Measurements from ENCODE around the gene MAMDC4.

Gene MAMDC4

DNA sequence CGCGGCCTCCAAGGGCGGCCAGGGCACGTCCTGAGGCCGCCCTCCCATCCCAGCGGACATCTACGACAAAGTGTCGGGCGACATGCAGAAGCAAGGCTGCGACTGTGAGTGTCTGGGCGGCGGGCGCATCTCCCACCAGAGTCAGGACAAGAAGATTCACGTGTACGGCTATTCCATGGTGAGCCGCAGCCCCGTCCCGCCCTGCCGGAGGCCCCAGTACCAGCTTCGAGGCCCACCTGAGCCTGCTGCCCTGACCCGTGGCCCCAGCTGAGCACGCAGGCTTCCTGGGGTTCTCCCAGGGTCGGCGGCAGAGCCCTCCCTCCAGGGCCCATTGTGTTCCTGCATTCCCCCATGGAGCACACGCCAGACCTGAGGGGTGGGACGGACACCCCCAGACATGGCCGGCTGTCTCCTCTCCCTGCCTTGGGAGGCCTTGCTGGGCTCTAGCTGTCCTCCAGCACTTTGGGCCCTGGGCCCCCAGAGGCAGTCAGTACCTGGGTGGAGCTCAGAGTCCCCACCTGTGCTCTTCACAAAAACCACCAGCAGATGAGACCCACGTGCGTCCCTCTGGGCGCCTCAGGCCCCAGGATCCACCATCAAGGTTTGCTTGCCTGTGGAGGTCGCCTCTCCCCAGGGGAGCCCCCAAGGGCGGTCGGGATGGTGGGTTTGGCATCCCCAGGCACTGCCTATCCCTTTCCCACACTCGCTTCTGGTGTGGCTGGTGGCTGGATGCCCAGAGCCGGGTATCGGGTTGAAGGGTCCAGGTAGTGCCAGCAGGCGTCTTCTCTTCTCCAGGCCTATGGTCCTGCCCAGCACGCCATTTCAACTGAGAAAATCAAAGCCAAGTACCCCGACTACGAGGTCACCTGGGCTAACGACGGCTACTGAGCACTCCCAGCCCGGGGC lies 1.9 kb upstream of the MAMDC4 start:
- no peak for DNase-seq

DNA sequence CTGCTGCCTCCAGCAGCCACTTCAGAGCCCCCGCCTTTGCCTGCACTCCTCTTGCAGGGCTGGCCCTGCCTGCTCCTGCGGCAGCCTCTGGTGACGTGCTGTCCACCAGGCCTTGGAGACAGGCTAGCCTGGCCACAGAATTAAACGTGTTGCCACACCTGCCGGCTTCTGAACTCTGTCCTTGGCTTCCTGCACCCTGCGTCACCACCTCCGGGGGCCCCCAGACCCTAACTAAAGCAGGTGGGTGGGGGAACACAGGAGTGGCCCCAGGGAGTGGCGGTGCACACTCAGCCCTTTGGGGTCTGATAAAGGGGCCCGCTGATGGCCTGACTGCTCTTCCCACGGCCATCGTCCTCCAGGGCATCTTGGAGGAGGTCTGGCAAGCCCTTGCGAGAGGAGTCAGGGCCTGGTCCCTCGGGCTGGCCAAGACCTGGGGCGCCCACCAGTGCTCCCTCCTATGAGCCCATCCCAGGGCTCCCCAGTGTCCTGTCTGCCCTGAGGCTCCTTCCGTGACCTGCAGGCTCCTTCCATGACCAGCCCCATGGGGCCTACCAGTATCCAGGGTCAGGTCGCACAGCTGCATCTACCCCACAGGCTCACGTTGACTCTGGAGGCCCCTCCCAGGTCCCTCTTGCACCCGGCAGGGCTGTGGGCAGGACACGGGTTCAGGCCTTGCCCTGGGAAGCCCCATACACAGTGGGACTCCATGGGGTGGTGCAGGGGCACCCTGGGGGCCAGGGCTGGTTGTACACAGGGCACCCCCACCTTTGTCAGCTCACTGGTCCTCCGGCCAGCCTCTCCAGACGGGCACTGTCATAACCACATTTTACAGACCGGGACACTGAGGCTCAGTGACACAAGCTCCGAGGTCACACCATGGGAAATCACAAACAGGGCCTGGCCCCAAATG lies 1.0 kb upstream of the MAMDC4 start:
- no peak for DNase-seq

DNA sequence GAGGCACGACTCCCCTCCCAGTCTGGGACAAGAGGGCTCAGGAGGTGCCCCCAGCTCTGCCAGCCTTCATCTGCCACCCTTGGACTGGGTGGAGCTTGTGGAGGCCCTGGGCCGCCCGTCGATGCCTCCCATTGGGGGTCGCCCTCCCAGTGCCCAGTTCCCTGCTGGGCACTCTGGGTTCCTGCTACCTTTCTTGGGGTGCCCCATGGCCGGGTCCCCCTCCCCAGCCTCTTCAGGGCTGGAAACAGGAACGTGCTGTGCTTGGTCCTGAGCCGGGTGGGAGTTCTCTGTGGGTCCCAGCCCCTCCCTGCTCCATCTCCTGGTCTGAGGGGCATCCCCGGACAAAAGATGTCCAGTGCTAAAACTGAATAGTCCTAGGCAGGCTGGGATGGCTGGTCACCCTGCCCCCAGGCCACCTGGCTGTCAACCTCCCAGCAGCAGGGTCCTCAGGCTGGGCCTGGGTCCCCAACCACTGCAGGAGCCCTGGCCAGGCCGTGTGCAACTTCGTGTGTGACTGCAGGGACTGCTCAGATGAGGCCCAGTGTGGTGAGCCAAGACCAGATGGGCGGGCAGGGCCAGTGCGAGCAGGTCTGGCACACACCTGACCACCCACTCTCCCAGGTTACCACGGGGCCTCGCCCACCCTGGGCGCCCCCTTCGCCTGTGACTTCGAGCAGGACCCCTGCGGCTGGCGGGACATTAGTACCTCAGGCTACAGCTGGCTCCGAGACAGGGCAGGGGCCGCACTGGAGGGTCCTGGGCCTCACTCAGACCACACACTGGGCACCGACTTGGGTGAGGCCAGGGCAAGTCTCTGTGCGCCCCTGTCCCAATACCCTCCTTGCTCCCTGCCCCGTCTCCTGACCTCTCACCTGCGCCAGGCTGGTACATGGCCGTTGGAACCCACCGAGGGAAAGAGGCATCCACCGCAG lies 784 bp downstream of the MAMDC4 start:
- DNase-seq, result no peak

DNA sequence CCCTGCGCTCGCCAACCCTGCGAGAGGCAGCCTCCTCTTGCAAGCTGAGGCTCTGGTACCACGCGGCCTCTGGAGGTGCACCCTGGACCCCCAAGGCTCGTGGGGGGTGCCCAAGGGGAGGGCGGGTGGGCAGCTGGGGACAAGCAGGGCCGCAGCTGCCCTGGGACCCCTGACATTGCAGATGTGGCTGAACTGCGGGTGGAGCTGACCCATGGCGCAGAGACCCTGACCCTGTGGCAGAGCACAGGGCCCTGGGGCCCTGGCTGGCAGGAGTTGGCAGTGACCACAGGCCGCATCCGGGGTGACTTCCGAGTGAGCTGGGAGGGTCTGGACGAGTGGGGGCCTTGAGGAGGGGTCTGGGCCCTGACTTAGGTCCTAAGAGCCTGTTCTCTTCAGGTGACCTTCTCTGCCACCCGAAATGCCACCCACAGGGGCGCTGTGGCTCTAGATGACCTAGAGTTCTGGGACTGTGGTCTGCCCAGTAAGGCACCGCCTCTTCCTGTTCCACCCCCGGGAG lies 1.5 kb downstream of the MAMDC4 start:
- DNase-seq, result no peak

DNA sequence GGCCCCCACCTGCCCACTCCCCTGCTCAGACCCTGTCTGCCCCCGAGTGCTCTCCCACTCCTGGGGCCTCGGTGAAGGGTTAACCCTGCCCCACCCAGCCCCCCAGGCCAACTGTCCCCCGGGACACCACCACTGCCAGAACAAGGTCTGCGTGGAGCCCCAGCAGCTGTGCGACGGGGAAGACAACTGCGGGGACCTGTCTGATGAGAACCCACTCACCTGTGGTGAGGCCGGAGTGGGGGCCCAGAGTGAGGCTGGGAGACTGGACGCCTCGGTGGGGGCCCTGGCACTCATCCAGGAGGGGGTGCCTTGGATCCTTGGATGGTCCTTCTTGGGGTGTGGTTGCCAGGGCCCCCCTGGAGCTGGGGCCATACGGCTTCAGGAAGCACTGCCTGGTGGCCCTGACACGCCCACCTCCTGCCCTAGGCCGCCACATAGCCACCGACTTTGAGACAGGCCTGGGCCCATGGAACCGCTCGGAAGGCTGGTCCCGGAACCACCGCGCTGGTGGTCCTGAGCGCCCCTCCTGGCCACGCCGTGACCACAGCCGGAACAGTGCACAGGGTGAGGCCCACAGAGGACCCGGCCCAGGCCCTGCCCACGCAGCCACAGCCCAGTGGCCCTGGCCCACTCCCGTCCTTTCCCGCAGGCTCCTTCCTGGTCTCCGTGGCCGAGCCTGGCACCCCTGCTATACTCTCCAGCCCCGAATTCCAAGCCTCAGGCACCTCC lies 2.1 kb downstream of the MAMDC4 start:
- DNase-seq, result no peak

DNA sequence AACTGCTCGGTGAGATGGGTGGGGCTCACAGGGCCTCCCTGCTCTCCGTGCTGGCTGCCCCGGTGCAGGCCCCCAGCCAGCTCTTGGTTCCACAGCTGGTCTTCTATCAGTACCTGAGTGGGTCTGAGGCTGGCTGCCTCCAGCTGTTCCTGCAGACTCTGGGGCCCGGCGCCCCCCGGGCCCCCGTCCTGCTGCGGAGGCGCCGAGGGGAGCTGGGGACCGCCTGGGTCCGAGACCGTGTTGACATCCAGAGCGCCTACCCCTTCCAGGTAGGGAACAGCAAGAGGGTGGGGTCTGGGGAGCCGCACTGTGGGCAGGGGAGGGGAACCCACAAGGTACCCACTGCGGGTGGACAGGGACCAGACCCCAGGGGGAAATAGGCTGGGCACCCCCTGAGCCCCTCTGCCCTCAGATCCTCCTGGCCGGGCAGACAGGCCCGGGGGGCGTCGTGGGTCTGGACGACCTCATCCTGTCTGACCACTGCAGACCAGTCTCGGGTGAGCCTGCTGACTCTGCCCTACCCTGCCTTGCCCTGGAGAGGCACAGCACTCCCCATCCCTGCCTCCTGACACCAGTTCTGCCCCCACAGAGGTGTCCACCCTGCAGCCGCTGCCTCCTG lies 2.8 kb downstream of the MAMDC4 start:
- no peak for DNase-seq

DNA sequence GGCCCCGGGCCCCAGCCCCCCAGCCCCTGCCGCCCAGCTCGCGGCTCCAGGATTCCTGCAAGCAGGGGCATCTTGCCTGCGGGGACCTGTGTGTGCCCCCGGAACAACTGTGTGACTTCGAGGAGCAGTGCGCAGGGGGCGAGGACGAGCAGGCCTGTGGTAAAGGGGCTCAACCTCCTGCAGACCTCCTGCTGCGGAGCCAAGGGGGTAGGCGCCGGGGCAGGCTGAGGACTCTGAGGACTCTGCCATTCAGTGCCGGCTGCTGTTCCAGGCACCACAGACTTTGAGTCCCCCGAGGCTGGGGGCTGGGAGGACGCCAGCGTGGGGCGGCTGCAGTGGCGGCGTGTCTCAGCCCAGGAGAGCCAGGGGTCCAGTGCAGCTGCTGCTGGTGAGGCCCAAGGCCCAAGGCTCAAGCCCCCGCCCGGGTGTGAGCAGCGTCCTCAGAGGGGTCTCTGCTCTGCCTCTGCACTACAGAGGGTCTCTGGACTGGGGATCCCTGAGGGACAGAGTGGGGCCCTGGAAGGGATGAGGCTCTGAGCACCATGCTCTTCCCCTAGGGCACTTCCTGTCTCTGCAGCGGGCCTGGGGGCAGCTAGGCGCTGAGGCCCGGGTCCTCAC lies 3.4 kb downstream of the MAMDC4 start:
- no peak for DNase-seq

DNA sequence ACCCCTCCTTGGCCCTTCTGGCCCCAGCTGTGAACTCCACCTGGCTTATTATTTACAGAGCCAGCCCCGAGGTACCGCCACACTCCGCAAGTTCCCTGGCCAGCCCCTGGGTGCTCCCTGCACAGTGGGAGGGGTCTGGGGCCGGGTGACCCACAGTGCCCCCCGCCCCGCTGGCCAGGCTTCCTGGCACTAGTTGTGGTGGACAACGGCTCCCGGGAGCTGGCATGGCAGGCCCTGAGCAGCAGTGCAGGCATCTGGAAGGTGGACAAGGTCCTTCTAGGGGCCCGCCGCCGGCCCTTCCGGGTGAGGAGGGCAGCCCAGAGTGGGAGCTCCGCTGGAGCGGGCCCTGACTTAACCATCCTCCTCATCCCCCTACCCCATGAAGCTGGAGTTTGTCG lies 3.9 kb downstream of the MAMDC4 start:
- no peak for DNase-seq

DNA sequence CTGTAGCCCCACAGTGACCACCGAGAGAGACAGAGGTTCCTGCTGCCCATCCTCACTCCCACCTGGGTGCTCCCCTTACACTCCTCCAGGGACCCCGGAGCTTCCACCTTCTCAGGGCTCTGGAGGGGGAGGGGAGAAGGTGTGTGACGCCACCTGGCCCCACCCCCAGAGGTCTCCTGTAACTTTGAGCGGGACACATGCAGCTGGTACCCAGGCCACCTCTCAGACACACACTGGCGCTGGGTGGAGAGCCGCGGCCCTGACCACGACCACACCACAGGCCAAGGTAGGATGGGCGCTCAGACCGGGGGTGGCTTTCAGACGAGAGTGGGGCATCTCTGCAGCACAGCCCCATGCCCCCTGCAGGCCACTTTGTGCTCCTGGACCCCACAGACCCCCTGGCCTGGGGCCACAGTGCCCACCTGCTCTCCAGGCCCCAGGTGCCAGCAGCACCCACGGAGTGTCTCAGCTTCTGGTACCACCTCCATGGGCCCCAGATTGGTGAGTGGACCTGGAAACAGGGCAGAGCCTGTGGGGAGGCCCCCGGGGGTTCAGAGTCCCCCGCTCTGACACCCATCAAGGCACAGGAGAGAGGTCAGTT lies 4.5 kb downstream of the MAMDC4 start:
- no peak for DNase-seq

DNA sequence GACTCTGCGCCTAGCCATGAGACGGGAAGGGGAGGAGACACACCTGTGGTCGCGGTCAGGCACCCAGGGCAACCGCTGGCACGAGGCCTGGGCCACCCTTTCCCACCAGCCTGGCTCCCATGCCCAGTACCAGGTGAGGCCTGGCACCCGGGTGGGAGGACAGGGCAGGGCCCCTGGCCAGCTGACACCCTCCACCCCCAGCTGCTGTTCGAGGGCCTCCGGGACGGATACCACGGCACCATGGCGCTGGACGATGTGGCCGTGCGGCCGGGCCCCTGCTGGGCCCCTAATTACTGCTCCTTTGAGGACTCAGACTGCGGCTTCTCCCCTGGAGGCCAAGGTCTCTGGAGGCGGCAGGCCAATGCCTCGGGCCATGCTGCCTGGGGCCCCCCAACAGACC lies 5.0 kb downstream of the MAMDC4 start:
- DNase-seq, result no peak

DNA sequence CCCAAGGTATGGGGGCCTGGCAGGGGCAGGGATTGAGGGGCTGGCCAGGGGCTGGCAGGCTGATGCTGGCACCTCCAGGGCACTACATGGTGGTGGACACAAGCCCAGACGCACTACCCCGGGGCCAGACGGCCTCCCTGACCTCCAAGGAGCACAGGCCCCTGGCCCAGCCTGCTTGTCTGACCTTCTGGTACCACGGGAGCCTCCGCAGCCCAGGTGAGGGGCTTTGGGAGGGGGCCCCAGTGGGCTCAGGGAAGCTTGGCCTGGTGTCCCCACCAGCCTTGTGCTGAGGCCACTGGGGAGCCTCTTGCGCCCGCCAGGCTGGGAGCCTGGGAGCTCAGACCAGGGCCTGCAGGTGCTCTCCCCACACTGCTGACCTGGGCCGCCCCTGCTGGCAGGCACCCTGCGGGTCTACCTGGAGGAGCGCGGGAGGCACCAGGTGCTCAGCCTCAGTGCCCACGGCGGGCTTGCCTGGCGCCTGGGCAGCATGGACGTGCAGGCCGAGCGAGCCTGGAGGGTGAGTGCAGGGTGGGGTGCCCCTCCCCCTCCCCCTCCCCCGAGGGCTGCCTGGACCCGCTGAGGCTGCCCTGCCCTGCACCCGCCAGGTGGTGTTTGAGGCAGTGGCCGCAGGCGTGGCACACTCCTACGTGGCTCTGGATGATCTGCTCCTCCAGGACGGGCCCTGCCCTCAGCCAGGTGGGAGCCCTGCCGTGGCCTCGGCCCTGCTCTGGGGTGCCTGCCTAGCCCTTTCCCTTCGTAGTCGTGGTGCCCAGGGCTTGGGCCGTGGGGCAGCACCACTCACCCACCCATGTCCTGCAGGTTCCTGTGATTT lies 5.7 kb downstream of the MAMDC4 start:
- DNase-seq, result no peak

DNA sequence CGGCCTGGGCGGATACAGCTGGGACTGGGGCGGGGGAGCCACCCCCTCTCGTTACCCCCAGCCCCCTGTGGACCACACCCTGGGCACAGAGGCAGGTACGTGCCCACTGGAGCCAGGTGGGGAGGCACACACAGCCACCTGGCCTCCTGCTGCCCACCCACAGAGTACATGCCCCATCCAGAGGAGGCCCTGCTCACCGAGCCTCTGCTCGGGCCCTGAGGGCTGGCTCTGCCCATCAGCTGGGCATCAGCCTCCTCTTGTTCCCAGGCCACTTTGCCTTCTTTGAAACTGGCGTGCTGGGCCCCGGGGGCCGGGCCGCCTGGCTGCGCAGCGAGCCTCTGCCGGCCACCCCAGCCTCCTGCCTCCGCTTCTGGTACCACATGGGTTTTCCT lies 6.3 kb downstream of the MAMDC4 start:
- DNase-seq, result no peak

DNA sequence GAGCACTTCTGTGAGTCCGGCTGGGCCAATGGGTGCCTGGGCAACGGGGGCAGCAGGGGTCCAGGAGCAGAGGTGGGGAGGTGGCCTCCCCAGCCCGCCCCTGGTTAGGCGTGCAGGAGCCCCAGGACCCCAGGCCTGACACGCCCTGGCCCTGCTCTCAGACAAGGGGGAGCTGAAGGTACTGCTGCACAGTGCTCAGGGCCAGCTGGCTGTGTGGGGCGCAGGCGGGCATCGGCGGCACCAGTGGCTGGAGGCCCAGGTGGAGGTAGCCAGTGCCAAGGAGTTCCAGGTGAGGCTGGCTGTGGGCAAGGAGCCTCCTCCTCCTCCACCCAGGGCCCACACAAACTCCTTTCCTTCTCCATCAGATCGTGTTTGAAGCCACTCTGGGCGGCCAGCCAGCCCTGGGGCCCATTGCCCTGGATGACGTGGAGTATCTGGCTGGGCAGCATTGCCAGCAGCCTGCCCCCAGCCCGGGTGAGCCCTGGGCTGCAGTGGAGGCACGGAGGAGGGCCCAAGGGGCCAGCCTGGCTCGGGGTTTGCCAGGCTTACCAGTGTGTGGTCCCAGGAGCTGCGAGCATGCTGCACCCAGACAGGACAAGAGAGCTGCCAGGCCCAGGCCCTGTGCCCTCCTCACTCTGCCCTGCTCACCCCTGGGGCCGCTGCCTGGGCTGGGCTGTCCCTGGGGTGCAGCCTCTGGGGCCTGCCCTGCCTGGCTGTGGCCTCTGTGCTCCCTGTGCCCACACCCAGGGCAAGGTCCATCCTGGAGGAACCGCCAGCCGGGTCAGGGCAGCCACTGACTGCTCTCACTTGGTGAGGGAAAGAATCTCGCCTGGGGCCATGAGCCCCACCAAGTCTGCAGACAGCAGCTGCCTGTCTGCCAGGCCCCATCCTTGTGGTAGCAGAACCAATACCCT lies 7.0 kb downstream of the MAMDC4 start:
- no peak for DNase-seq

DNA sequence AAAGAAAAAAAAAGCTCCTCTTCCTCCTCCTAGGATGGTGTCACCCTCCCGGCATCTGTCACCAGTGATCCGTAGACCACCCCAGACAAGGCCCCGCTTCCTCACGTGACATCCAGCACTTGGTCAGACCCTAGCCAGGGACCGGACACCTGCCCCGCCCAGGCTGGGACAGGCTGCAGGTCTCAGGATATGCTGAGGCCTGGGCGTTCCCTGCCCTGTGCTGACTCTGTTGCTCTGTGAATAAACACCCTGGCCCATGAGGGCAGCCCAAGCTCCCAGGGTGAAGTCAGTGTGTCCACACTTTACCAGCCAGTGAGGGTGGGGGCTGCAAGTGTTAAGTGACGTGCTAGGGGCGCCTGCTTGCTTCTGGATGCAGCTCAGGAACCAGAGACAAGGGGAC lies 8.4 kb downstream of the MAMDC4 start:
- no peak for DNase-seq

DNA sequence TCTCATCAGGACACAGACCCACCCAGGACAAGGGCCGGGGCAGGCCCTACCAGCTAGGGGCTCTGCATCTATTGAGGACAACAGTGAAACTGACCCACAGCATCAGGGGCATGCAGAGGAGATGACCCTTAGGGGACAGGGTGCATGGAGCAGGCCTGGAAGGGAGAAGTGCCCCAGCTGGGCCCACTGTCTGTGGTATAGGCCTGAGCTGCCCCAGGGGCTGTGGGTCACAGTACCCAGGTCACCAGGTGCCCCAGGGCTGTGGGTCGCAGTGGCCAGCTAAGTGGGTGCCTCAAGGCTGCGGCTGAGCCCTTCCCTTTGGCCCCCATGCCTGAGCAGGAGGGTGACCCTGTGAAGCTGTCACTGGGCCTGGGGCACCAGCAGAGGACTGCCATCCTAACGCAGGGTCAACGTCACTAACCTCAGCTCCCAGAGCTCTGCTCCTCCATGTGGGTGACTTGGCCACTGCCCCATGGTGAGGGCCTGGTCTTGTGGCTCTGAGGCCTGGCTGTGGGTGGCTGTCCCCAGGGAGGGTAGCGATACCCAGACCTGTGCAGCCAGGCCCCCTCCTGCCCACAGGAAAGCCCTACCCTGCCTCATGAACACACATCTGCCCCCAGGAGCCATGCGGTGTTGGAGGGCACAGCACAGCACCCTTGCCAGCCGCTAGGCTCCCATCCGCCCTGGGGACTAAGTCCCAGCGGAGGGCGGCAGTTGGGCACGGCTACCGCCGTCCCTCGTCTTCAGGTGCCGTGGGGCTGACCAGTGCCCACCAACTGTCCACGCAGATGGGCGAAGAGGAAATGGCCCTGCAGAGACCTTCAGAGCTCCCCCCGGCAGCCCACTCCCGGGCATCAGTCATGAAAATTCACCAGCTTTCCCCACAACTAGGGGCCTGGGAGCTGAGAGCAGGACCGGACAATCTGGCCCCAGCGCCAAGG lies 9.1 kb downstream of the MAMDC4 start:
- DNase-seq, result no peak

DNA sequence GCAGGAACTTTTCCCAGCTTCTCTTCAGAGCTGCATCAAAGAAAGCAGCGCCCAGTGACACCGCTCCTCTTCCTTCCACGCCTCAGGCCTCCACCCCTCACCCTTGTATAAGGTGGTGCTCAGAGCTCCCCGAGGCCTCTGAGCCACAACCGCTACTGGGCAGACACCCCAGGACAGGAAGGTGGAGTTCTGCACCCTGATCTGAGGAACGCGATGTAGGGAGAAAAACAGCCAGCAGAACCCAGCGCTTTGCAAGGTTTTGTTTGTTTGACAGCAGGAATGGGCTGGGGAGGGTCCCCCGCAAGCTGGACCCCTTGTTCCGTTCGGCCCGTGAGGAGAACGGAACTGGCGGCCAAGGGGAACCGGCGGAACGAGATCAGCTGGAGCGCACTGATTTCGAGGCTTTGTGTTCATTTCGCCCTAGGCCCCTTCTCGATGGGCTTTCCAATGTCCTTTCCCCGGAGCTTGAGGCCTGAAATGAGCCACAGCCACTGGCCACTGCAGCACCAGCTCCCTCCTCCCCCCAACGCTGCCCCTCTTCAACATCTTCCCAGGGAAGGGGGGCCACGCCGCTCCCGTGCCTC lies 9.8 kb downstream of the MAMDC4 start:
- DNase-seq, result no peak
